GM23248 (cell line): ENCODE data around the gene HINFP. TPM values are rescaled to one million over a fixed set of nuclear protein-coding genes. Genes with fewer than 3 reads are reported as not detected.

Experiments
- DNase-seq: peaks from one replicate; pipeline ENCODE4 v3.0.0-alpha.2; 2015
- H2AFZ ChIP-seq: fragments of 200-600 bp; sonication (generic); 2 replicates; pipeline ENCODE4 v1.6.1; 2016; ENCODE audit warnings: antibody characterized with exemption
- H3F3A ChIP-seq: fragments of 200-600 bp; sonication (generic); 2 replicates; pipeline ENCODE4 v1.6.1; 2016; ENCODE audit warnings: mild to moderate bottlenecking, antibody characterized with exemption, mixed run types; ENCODE audit not compliant: insufficient read depth
- H3K27ac ChIP-seq: fragments of 200-600 bp; sonication (generic); 2 replicates; pipeline ENCODE4 v1.5.1; 2016; ENCODE audit warnings: mild to moderate bottlenecking
- H3K27me3 ChIP-seq: fragments of 200-600 bp; sonication (generic); replicated peaks from 2 replicates; pipeline ENCODE4 v1.6.1; 2016; ENCODE audit warnings: mild to moderate bottlenecking; ENCODE audit not compliant: insufficient read depth
- H3K36me3 ChIP-seq: fragments of 200-600 bp; sonication (generic); 2 replicates; pipeline ENCODE4 v1.6.1; 2016; ENCODE audit warnings: low read depth, mild to moderate bottlenecking
- H3K4me1 ChIP-seq: fragments of 200-600 bp; sonication (generic); 2 replicates; pipeline ENCODE4 v1.6.1; 2016; ENCODE audit warnings: mild to moderate bottlenecking; ENCODE audit not compliant: insufficient read depth
- H3K4me2 ChIP-seq: fragments of 200-600 bp; sonication (generic); one replicate; pipeline ENCODE4 v1.6.1; 2016; ENCODE audit warnings: mild to moderate bottlenecking; ENCODE audit not compliant: unreplicated experiment
- H3K4me3 ChIP-seq: fragments of 200-600 bp; sonication (generic); 2 replicates; pipeline ENCODE4 v1.5.1; 2016; ENCODE audit warnings: mild to moderate bottlenecking
- H3K79me2 ChIP-seq: fragments of 200-600 bp; sonication (generic); 2 replicates; pipeline ENCODE4 v1.6.1; 2016; ENCODE audit warnings: mild to moderate bottlenecking; ENCODE audit not compliant: insufficient read depth
- H3K9ac ChIP-seq: fragments of 200-600 bp; sonication (generic); 2 replicates; pipeline ENCODE4 v1.6.1; 2016; ENCODE audit warnings: mild to moderate bottlenecking
- H3K9me2 ChIP-seq: fragments of 200-600 bp; sonication (generic); 2 replicates; pipeline ENCODE4 v1.6.1; 2016; ENCODE audit warnings: mixed run types, mild to moderate bottlenecking, moderate library complexity; ENCODE audit not compliant: insufficient read depth
- H3K9me3 ChIP-seq: fragments of 200-600 bp; sonication (generic); one replicate; pipeline ENCODE4 v1.6.1; 2017; ENCODE audit warnings: low read depth
- H4K20me1 ChIP-seq: fragments of 200-600 bp; sonication (generic); 2 replicates; pipeline ENCODE4 v1.6.0; 2016; ENCODE audit not compliant: insufficient read depth
- EZH2 ChIP-seq: fragments of 200-600 bp; sonication (generic); IDR thresholded peaks from 2 replicates; pipeline ENCODE4 v1.6.1; 2018; ENCODE audit warnings: antibody characterized with exemption, mild to moderate bottlenecking; ENCODE audit not compliant: insufficient read depth, poor library complexity, severe bottlenecking
- EZH2phosphoT487 ChIP-seq: fragments of 200-600 bp; sonication (generic); IDR thresholded peaks from 2 replicates; pipeline ENCODE4 v1.6.1; 2018; ENCODE audit warnings: antibody characterized with exemption, moderate library complexity, mild to moderate bottlenecking, low read depth; ENCODE audit not compliant: insufficient read depth
- WGBS, 2 experiments: methylation state at CpG; one replicate each; pipeline ENCODE4 v1.1.6; 2015 to 2017; ENCODE audit warnings: low lambda C conversion rate in 2 of 2, low coverage in 1 of 2; ENCODE audit errors: missing lambda C conversion rate in 2 of 2; 5-methylcytosine and 5-hydroxymethylcytosine counted together
- in situ Hi-C: fragments of 300-500 bp; cut with MboI; formaldehyde crosslinking; loops from 2 replicates; pipeline ENCODE4 v1.15.0; 2020
- polyA plus RNA-seq: library from polyadenylated mRNA; unstranded; fragments of >200 nt; fragmentation: Nextera tagmentation; extraction: Ambion mirVana; gene quantifications from 2 replicates; pipeline ENCODE4 v1.2.1, GENCODE V29; 2016
- total RNA-seq: library from RNA; depleted of rRNA; stranded (reverse); fragments of >200 nt; shearing (Covaris generic); gene quantifications from 2 replicates; pipeline ENCODE4 v1.2.3, GENCODE V29; 2014

Gene HINFP
- total and polyA plus RNA-seq, 2 experiments from 2014 or later: 8.3 to 31.8 TPM

DNA sequence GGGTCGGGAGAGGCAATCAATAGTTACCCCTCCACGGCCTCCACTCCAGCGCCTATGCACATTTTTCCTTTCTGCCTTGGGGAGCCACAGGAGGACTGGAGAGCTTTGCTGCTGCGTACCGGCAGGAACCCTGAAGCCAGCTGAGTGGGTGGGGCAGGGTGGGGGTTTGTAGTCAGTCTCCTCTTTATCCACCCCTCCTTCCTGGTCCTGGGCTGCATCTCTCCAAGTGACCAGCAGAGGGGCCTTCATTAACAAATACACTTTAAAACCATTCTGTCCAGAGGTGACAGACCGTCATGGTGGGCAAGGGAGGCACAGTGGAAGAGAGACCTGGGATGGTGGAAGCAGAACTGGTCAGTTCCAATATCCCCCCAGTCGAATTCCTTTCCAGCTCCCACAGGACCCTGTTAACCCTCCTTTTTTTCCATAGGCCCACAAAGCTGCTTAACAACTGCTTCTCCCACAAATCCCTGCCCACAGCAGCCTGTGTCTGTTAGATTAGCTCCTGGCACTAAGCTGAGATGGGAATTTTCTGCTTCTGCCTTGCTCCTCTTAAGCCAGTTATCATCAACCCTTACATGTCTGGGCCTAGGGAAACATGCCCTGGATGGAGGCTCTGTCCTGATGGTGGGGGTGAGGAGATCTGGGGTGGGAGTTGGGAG, 23.6 kb downstream of the HINFP start:
- H3K9me3 ChIP-seq: no peaks in the 10 kb centered on the region
- H3K4me1 ChIP-seq: no peaks in the 10 kb centered on the region
- peak overlapping the region; percentile 49 for H2AFZ ChIP-seq
- no peak overlapping the region for H3K9ac ChIP-seq
- no peaks in the 10 kb centered on the region for H3F3A ChIP-seq
- H3K4me2 ChIP-seq: no peak overlapping the region
- H3K27ac ChIP-seq: no peak overlapping the region
- in situ Hi-C loops: no loop called here
- no peaks in the 10 kb centered on the region for H3K79me2 ChIP-seq
- peak; percentile 81 for DNase-seq
- peaks cover 12% of the 10 kb centered on the region; the same call in 1 of the 2 replicates for H3K27me3 ChIP-seq
- TF ChIP-seq EZH2phosphoT487: no peak
- TF ChIP-seq EZH2: no peak
- 14% methylated on average over 7 of the region's 7 CpGs for WGBS, 2 experiments
- no peaks in the 10 kb centered on the region for H3K9me2 ChIP-seq
- no peak overlapping the region for H3K4me3 ChIP-seq
- H3K36me3 ChIP-seq: no peaks in the 10 kb centered on the region
- no peaks in the 10 kb centered on the region for H4K20me1 ChIP-seq

DNA sequence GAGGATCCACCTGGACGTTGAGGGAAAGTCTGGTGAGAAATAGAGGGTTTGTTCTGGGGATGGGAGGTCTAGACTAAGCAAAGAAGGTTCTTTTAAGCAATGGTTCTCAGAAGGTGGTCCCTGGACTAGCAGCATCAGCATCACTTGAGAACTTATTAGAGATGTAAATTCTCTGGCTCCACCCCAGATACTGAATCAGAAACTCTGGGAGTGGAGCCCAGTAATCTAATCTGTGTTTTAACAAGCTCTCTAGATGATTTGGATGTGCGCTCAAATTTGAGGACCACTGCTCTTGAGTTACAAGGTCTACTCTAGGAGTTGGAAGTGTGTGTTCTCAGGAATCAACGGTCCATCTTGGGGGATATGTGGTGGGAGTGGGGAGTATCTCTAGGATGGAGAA, 24.2 kb downstream of the HINFP start:
- Histone ChIP-seq H3K9ac (no peak overlapping the region), H3F3A (no peaks in the 10 kb centered on the region), H3K27ac (no peak overlapping the region), H3K9me3 (no peaks in the 10 kb centered on the region), H3K36me3 (no peaks in the 10 kb centered on the region), H3K27me3 (peaks cover 16% of the 10 kb centered on the region; the same call in 1 of the 2 replicates), H3K79me2 (no peaks in the 10 kb centered on the region), H3K4me1 (no peaks in the 10 kb centered on the region), H4K20me1 (no peaks in the 10 kb centered on the region), H3K4me2 (no peak overlapping the region), H2AFZ (no peak overlapping the region), H3K4me3 (no peak overlapping the region), H3K9me2 (no peaks in the 10 kb centered on the region)
- no peak for TF ChIP-seq EZH2phosphoT487
- TF ChIP-seq EZH2: no peak
- DNase-seq: no peak
- in situ Hi-C loops: no loop called here
- 53 to 55% methylated on average over 3 of the region's 3 CpGs for WGBS, 2 experiments

DNA sequence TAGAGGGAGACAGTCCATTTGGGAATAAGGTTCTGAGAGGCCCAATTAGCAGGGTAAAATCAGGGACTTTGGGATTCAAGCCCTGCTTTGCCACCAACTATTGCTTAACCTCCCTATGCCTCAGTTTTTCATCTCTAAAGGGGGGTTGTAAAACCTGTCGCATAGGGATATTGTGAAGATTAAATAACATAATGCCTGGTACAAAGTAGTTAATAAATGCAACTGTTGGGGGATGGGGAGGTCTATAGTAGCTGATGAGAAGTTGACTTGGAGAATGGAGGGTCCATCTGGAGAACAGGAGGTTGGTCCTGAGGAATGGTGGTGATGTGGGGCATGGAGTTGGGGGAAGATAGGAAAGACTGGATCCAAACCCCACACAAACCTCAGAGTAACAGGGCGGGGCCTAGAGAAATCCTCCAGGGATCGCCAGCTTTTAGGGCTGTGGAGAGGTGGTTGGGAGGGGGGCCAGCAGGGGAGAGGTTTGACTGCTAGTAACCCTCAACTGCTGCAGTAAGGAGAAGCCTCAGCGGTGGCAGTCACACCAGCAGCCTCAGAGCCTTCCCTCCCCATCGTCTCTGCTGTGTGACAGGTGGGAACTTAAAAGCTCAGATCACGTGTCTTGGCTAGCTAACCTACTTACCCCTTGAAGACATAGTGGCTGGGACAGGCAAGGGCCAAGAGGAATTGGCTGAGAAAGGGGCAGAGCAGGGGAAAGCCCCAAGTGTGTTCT, 26.4 kb downstream of the HINFP start:
- Histone ChIP-seq H3K27me3 (peaks cover 32% of the 10 kb centered on the region; the same call in 1 of the 2 replicates), H3K4me1 (no peaks in the 10 kb centered on the region), H3K4me3 (no peak overlapping the region), H2AFZ (no peak overlapping the region), H3K9me3 (no peaks in the 10 kb centered on the region), H3K9me2 (no peaks in the 10 kb centered on the region), H3K36me3 (no peaks in the 10 kb centered on the region), H3K4me2 (no peak overlapping the region), H4K20me1 (no peaks in the 10 kb centered on the region), H3K9ac (no peak overlapping the region), H3K79me2 (no peaks in the 10 kb centered on the region), H3F3A (no peaks in the 10 kb centered on the region), H3K27ac (no peak overlapping the region)
- in situ Hi-C loops: no loop called here
- TF ChIP-seq EZH2 (no peak), EZH2phosphoT487 (no peak)
- WGBS, 2 experiments: 37 to 49% methylated on average over 6 of the region's 6 CpGs
- no peak for DNase-seq

DNA sequence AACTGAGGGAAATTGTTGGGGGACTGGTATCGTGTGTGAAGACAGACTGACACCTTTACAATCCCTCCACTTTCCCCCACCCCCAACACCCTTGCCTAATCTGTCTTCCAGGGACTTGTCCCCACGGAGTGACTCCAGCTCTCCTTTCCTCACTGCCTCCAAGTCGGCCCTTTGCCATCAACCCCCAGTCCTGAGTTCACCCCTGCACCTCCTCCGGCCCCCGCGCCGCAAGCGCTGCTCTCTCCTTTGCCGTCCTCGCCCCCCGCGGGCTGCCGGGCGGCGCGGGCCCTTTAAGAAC, 27.3 kb downstream of the HINFP start:
- no peaks in the 10 kb centered on the region for H3K4me1 ChIP-seq
- peak overlapping the region; percentile 33; the same call in 1 of the 2 replicates for H3K9ac ChIP-seq
- H3F3A ChIP-seq: no peaks in the 10 kb centered on the region
- peaks cover 40% of the 10 kb centered on the region; the same call in 1 of the 2 replicates for H3K27me3 ChIP-seq
- in situ Hi-C loops: no loop called here
- no peaks in the 10 kb centered on the region for H3K36me3 ChIP-seq
- no peaks in the 10 kb centered on the region for H3K9me3 ChIP-seq
- 1 to 4% methylated on average over 7 to 16 of the region's 16 CpGs for WGBS, 2 experiments
- no peaks in the 10 kb centered on the region for H3K79me2 ChIP-seq
- TF ChIP-seq EZH2phosphoT487 (no peak), EZH2 (no peak)
- H3K4me3 ChIP-seq: peak overlapping the region; percentile 71
- peak overlapping the region; percentile 84 for H3K4me2 ChIP-seq
- H3K9me2 ChIP-seq: no peaks in the 10 kb centered on the region
- no peak for DNase-seq
- H3K27ac ChIP-seq: no peak overlapping the region
- no peaks in the 10 kb centered on the region for H4K20me1 ChIP-seq
- H2AFZ ChIP-seq: peak overlapping the region; percentile 87
